Subcutaneous adipose tissue (tissue), 4 donors: ENCODE results near the gene MCM9. TPM values are rescaled to one million over a fixed set of nuclear protein-coding genes. Genes with fewer than 3 reads are reported as not detected.

ENCODE experiments used
- CTCF ChIP-seq: fragments of 450-650 bp; IDR thresholded peaks from one replicate; pipeline ENCODE4 v1.5.1; 2016; ENCODE audit warnings: low read depth, mild to moderate bottlenecking, control low read depth, antibody characterized with exemption, moderate library complexity
- total RNA-seq, 4 donors: library from RNA; depleted of rRNA; stranded (reverse); fragments of >200 nt; gene quantifications; one replicate each; pipeline ENCODE4 v1.1.0, GENCODE V29; 2016

MCM9 gene
- total RNA-seq, 4 donors from 2014 or later: 14.1 to 26.4 (median 16.3) TPM

DNA sequence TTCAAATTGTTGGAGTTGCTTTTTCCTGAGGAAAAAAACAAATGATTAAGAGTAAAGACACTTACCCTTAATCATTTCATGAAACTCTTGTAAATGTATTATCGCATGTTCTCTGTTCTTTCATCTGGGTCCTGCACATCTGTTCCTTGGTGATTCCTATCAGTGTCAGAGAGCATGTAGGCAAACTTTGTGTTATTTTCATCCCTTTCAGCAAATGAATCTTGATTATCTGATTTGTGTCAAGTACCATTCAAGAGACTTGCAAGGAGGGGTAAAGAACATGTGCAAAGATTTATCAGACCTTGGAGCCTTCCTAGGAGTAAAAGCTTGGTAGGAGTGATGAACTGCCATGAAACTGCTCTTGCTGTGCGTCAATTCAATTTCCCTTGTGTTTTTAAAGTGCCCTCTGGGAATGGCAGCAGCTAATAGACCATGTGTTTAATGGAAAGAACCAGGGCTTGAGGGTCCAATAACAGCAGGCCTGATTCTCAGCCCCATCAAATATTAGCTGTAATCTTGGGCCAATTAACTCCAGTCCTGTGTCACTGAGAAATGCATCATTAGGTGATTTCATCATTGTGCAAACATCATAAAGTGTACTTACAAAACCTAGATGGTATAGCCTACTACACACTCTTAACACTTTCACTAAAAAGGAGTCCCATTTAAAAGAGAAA, 164.7 kb downstream of the MCM9 start:
- no peak for TF ChIP-seq CTCF

- no peak for TF ChIP-seq CTCF
Measured at GRCh38 chr6:118768904-118769325, 166.0 kb downstream of the MCM9 start.

GRCh38 chr6:118768441-118768840, 166.5 kb downstream of the MCM9 start:
- no peak for TF ChIP-seq CTCF

DNA sequence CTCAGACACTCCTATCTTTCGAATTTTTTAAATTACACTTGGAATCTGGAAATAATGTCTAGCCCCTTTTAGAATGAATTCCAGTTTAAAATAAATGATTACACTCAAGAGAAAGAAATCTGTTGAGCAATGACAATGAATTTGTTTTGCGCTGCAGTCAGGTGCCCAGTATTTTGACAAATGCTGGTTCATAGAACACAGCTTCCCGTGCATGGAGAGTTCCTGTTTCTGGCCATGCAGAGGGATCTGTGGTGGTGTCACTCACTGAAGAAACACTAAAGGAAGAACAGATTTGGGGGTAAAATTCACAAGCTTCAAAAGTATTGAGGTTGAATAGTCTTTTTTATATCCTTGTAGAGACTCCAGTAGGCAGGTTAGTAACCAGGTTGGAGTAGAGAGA, 170.2 kb downstream of the MCM9 start:
- TF ChIP-seq CTCF: no peak

Other genes with a start within 250 kb of the MCM9 start
- gene ASF1A, start 41.0 kb downstream of the MCM9 start, total RNA-seq: 10 to 100 TPM in 1 of 4 donors, 1 to 10 TPM in 3; 5.3 to 11.4 (median 8.3) TPM
- gene FAM184A, start 143.5 kb upstream of the MCM9 start, total RNA-seq: 1 to 10 TPM; 6.2 to 8.1 (median 7.1) TPM